T-helper 9 cell (primary cell): ENCODE data around the gene ERC1.

Experiments used
- DNase-seq: peaks from one replicate; pipeline ENCODE4 v3.0.0-alpha.2; 2020

Gene ERC1

GRCh38 chr12:1525858-1526257, 534.8 kb downstream of the ERC1 start:
- no peak for DNase-seq

DNA sequence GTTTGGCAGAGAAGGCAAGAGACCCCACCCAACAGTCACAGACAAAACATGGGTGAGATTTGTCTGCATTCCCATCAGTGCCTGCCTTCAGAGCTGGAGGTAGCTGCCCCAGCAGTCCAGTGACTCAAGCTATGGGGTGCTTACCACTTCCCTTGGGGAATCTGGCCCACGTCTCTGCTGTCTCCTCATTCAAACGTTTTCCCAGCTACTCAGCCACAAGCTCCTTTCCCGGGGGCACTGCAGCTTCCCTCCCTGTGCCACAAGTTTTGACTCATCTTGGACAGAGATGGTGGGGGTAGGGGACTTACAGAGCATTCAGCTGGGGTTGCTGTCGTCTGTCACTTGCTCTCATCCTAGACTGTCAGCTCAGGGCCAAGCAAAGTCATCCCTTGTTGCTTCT, 536.8 kb downstream of the ERC1 start:
- no peak for DNase-seq

DNA sequence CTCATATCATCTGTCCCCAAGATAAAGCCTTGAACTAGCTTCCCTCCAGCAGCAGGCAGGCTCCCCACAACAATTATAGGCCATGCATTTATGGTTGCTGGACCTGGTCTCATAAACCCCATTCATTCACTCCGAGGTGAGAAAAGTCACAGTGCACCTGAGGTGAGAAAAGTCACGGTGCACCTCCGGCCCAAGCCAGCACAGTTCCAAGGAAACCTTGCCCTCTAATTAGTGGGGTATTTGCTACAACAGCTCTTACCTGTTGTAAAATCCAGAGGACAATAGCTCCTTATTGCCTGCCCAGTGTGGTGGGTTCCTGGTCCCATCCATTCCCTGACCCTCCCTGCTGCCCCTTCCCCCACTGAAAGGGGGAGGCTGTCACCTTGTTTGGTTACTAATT, 537.8 kb downstream of the ERC1 start:
- no peak for DNase-seq

DNA sequence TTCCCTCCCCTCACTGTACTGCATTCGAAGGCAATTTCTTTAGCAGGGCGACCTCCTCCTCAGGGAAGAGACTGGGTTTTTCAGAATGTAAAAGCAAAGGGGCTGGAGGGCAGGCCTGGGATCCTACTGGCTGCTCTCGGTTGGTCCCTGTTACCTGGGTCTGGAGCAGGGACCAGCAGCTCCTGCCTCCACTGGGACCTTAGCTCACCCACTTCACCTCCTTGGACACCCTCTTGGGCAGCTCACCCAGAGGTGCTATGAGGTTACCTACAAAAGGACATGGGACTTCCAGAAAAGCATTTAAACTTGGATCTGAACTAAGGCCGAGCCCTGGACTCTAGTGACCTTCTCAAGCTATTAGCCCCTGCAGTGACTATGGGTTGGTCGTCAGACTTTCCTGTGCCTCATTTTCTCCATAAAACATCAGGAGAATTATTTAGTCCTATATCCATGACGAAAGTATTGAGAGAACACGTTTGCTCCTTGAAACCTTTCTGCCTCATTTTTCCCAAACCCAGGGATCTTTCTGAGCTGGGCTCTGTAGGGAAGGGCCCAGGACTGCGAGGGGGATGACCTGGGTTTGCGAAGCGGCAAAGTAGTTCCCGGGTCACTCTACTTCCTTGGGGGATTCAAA, 538.3 kb downstream of the ERC1 start:
- no peak for DNase-seq

DNA sequence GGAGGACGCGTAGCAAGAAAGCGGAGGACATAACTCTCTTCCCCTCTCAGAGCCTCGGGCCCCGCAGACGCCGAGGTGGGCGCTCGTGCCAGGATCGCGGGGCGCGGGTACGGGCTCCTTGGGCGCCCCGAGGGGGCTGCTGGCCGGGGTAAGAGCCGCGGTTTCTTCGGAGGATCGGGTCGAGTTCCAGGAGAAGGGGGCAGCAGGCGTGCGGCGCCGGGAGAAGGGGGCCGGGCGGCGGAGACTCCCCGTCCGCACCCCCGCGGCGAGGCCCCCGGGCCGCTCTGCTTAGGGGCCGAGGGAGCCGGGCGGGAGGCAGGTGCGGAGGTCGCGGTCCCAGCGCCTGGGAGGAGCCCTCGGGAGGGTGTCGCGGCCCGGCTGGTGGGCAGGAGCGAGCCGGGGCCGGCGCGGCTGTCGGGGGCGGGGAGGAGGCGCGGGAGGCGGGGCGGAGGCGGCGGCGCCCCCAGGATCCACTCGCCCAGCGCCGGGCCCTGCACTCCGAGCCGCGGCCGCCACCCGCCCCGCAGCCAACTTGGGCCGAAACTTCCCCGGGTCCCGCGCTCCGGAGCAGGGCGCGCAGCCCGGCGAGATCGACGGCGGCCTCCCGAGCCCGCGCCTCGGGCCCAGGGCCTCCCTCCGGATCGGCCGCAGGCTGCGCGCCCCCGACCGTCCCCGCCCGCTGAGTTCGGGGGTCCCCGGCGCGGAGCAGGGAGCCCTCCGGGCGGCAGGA, 539.0 kb downstream of the ERC1 start:
- no peak for DNase-seq

DNA sequence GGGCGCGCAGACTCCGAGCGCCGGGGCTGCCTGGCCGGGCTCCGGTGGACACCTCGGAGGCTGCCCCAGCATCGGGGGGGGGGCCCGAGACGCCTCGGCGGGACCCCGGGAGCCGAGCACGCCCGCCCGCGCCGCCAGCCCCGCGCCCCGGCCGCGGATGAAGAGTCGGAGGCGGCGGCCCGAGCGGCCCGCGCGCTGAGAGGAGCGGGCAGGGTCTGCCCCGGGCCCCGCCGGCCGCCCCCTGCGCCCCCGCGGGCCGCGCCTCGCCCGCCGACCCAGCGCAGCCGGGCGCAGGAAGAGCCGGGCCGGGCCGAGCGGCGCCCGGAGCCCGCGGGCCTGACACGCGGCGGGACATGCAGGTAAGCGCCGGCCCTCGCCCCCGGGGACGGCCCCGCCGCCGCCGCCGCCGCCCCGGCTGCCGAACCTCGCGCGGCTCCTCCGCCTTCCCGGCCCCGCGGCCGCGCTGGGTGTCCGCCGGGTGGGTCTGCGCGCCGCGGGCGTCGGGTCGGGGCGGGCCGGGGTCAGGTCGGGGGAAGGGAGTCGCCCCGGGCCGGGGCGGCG, 539.6 kb downstream of the ERC1 start:
- no peak for DNase-seq

DNA sequence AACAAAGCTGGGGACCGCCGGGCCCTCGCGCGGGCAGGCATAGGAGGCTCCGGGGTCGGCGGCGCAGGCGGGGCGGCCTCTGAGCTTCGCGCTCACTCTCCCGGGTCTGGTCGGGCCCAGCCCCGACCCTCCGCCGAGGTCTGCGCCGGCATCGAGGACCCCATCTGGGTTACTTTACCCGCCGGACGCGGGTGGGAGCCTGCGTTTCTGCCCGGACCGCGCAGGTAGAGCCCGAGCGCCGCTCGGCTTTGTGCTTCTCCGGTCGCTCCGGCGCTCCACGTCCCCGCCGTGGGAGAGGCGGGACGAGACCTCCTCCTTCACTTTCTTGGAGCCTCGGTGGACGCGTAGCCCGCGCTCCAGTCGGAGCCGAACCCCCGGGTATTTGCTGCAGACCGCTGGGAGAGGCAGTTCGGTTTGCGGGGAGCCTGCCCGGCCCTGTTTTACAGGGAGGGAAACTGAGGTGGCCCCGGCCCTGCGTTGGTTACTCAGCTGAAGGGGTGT, 540.2 kb downstream of the ERC1 start:
- DNase-seq, result no peak

- no peak for DNase-seq
Observed at GRCh38 chr12:1531654-1532374, 540.8 kb downstream of the ERC1 start.

GRCh38 chr12:1532375-1533165, 541.5 kb downstream of the ERC1 start:
- no peak for DNase-seq

GRCh38 chr12:1533205-1533601, 542.2 kb downstream of the ERC1 start:
- DNase-seq, result no peak

DNA sequence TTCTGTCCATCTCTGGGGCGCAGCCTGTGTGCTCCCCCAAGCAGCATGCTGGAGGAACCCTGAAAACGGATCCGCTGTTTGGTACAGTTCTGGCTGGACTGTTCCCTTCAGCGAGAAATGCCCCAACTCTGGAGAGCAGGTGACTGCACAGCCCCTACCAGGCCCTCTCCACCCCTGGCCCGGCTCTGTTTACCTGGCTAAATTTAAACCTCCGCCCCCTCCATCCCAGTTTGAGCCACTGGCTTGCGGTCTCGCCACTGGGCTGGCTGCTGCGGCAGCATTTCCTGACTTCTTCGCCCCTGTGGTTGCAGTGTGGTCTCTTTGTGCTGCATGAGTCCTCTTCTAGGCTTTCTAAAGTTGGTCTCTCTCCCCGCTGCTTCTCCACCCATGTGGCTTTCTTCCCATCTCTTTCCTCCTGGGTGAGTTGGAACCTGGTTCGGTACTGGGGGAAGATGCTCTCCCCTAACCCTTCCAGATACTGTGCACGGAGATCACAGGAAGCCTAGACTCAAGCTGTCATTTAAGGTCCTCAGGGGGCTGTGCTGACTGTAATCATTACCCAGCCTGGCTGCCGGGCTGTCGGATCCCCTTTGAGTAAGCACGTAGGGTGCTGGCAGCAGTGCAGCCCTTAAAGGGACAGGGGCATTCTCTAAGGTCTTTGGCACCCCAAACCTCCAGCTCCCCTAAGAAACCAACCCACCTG, 542.7 kb downstream of the ERC1 start:
- DNase-seq, result no peak

DNA sequence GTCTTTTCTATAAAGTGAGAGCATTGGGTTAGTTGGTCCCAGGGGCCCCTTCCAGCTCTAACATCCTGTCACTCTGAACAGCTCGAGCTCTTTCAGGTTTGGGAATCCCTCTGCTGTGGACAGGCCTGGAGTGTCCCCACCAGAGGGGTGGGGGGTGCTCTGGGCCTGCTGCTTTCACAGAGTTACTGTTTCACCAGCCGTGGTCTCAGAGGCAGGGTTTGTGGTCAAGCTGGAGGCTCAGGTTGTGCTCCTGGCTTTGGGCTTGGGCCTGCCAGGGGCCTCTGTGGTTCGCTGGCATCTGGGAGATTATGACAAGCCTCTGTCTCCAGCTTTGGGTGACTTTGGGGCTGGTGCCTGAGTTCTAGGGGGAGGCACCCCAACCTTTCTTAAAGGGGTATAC, 543.7 kb downstream of the ERC1 start:
- DNase-seq, result no peak

- DNase-seq, result no peak
Observed at GRCh38 chr12:1536817-1537216, 545.8 kb downstream of the ERC1 start.

- DNase-seq, result no peak
Observed at GRCh38 chr12:1539135-1539534, 548.1 kb downstream of the ERC1 start.

DNA sequence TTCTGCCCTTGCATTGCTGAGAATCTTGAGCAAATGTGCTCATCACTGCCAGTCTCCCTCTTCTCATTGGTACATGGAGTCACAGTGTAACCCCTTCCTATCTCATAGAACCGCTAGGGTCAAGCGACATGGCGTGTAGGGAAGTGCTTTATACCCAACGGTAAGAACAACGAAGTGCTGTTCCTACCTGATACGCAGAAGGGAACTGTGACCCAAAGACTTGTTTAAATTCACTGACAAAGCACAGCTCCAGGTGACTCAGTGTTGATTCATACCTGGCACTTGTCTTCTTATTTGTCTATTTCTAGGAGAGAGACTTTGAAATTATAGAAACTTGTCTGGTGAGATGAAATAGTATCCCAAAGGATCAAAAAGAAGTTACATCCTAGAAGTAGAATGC, 549.7 kb downstream of the ERC1 start:
- no peak for DNase-seq

GRCh38 chr12:1542599-1542998, 551.6 kb downstream of the ERC1 start:
- DNase-seq, result no peak

GRCh38 chr12:1544996-1545700, 554.1 kb downstream of the ERC1 start:
- DNase-seq, result no peak
